NCI-H524 treated with DMSO at 0.1 percent for 48 hours (cell line): ENCODE data around the gene SYTL5.

Source experiments
- DNase-seq: peaks from one replicate; lab custom pipeline; 2025; lab: John Stamatoyannopoulos, UW

SYTL5 gene

GRCh38 chrX:38089173-38089982 lies 83.0 kb downstream of the SYTL5 start:
- DNase-seq, result no peak

GRCh38 chrX:38095971-38096529 lies 89.7 kb downstream of the SYTL5 start:
- DNase-seq, result no peak

GRCh38 chrX:38099688-38100087 lies 93.3 kb downstream of the SYTL5 start:
- DNase-seq, result no peak

- DNase-seq, result no peak
These were observed 95.9 kb downstream of the SYTL5 start for GRCh38 chrX:38102240-38102639.

GRCh38 chrX:38102875-38103274 lies 96.5 kb downstream of the SYTL5 start:
- DNase-seq, result no peak

- no peak for DNase-seq
These were observed 97.8 kb downstream of the SYTL5 start for GRCh38 chrX:38103857-38104812.

- DNase-seq, result no peak
These were observed 98.9 kb downstream of the SYTL5 start for GRCh38 chrX:38105216-38105725.

- no peak for DNase-seq
These were observed 100.8 kb downstream of the SYTL5 start for GRCh38 chrX:38106991-38107655.

GRCh38 chrX:38108364-38108763 lies 102.0 kb downstream of the SYTL5 start:
- DNase-seq, result no peak

GRCh38 chrX:38109042-38109898 lies 102.9 kb downstream of the SYTL5 start:
- peak; percentile 66 for DNase-seq

- no peak for DNase-seq
These were observed 103.9 kb downstream of the SYTL5 start for GRCh38 chrX:38110231-38110630.

- no peak for DNase-seq
These were observed 104.8 kb downstream of the SYTL5 start for GRCh38 chrX:38111196-38111595.

GRCh38 chrX:38112566-38112965 lies 106.2 kb downstream of the SYTL5 start:
- DNase-seq, result peak; percentile 20

- no peak for DNase-seq
These were observed 110.4 kb downstream of the SYTL5 start for GRCh38 chrX:38116706-38117105.

- peak; percentile 28 for DNase-seq
These were observed 111.1 kb downstream of the SYTL5 start for GRCh38 chrX:38117485-38117884.

- no peak for DNase-seq
These were observed 117.6 kb downstream of the SYTL5 start for GRCh38 chrX:38124000-38124399.

GRCh38 chrX:38126179-38126578 lies 119.8 kb downstream of the SYTL5 start:
- no peak for DNase-seq

GRCh38 chrX:38127961-38128360 lies 121.6 kb downstream of the SYTL5 start:
- DNase-seq, result no peak

- no peak for DNase-seq
These were observed 123.0 kb downstream of the SYTL5 start for GRCh38 chrX:38129366-38129765.

- DNase-seq, result peak; percentile 86
These were observed 132.0 kb downstream of the SYTL5 start for GRCh38 chrX:38138157-38138891.
